IMR-90 (cell line): ENCODE data around the gene VEGFC. TPM values are rescaled to one million over a fixed set of nuclear protein-coding genes. Genes with fewer than 3 reads are reported as not detected.

Experiments used
- ATAC-seq: fragments of 200-7000 bp; cut with Tn5 transposase; 2 replicates; pipeline ENCODE4 v1.9.1; 2020; ENCODE audit warnings: low read depth, mild to moderate bottlenecking, moderate library complexity
- BruUV-seq: library from RNA; stranded (reverse); fragments of 400-500 nt; replicated peaks from 2 replicates; lab custom pipeline; 2021; lab: Mats Ljungman, UMichigan
- CTCF ChIA-PET: fragments of 300-600 bp; formaldehyde crosslinking; extraction: SDS; loops from one replicate; lab custom pipeline; 2021; ENCODE audit warnings: antibody characterized with exemption; lab: Yijun Ruan, JAX
- POLR2A ChIA-PET: fragments of 300-600 bp; sonication (Branson Sonifier 250); formaldehyde crosslinking; loops from one replicate; lab custom pipeline; 2022; ENCODE audit warnings: antibody characterized with exemption; ENCODE audit not compliant: unreplicated experiment; lab: Charles Lee
- DNase-seq: peaks from one replicate; pipeline ENCODE4 v3.0.0; 2013
- H2AFZ ChIP-seq: replicated peaks from 2 replicates; pipeline ENCODE3; 2013; ENCODE audit warnings: low read length, mild to moderate bottlenecking; ENCODE audit not compliant: poor library complexity
- H2AK5ac ChIP-seq: 2 replicates; pipeline ENCODE4 v1.6.1; 2013; ENCODE audit warnings: low read depth, low read length, inconsistent platforms
- H2AK9ac ChIP-seq: replicated peaks from 2 replicates; pipeline ENCODE3; 2013; ENCODE audit warnings: mild to moderate bottlenecking, low read depth, low read length, moderate library complexity; ENCODE audit not compliant: poor library complexity
- H2BK120ac ChIP-seq: 2 replicates; pipeline ENCODE4 v1.6.1; 2013; ENCODE audit warnings: low read depth, low read length, inconsistent platforms
- H2BK15ac ChIP-seq: 3 replicates; pipeline ENCODE4 v1.6.1; 2013; ENCODE audit warnings: low read depth, low read length, inconsistent platforms
- H2BK20ac ChIP-seq: 2 replicates; pipeline ENCODE4 v1.6.1; 2013; ENCODE audit warnings: low read depth, mild to moderate bottlenecking, inconsistent platforms, low read length, moderate library complexity
- H2BK5ac ChIP-seq: 2 replicates; pipeline ENCODE4 v1.6.1; 2013; ENCODE audit warnings: mild to moderate bottlenecking, low read depth, low read length, inconsistent platforms; ENCODE audit not compliant: poor library complexity, severe bottlenecking
- H3K14ac ChIP-seq: replicated peaks from 2 replicates; pipeline ENCODE4 v1.6.1; 2013; ENCODE audit warnings: low read depth, low read length, inconsistent platforms
- H3K18ac ChIP-seq: 2 replicates; pipeline ENCODE4 v1.6.1; 2013; ENCODE audit warnings: low read depth, low read length, control low read depth
- H3K23ac ChIP-seq: 2 replicates; pipeline ENCODE4 v1.6.1; 2013; ENCODE audit warnings: low read depth, low read length, inconsistent platforms
- H3K27ac ChIP-seq: 2 replicates; pipeline ENCODE4 v1.5.1; 2013; ENCODE audit warnings: mild to moderate bottlenecking, control low read depth, low read length; ENCODE audit not compliant: insufficient read depth
- H3K27me3 ChIP-seq: 2 replicates; pipeline ENCODE4 v1.6.1; 2013; ENCODE audit warnings: low read length; ENCODE audit not compliant: control insufficient read depth, insufficient read depth
- H3K36me3 ChIP-seq: 2 replicates; pipeline ENCODE4 v1.6.1; 2013; ENCODE audit warnings: low read length, mixed read lengths; ENCODE audit not compliant: control insufficient read depth, insufficient read depth
- H3K4ac ChIP-seq: 2 replicates; pipeline ENCODE4 v1.6.1; 2013; ENCODE audit warnings: low read depth, low read length, inconsistent platforms
- H3K4me1 ChIP-seq: 2 replicates; pipeline ENCODE4 v1.6.1; 2013; ENCODE audit warnings: low read length, mixed read lengths; ENCODE audit not compliant: control insufficient read depth, insufficient read depth
- H3K4me2 ChIP-seq: 2 replicates; pipeline ENCODE4 v1.6.1; 2013; ENCODE audit warnings: low read depth, mild to moderate bottlenecking, control low read depth, low read length, moderate library complexity
- H3K4me3 ChIP-seq: 2 replicates; pipeline ENCODE4 v1.5.1; 2013; ENCODE audit warnings: low read depth, mild to moderate bottlenecking, control low read depth, low read length, moderate library complexity; ENCODE audit not compliant: insufficient read depth
- H3K56ac ChIP-seq: 2 replicates; pipeline ENCODE4 v1.6.1; 2013; ENCODE audit warnings: low read length, inconsistent platforms; ENCODE audit not compliant: insufficient read depth; ENCODE audit errors: extremely low read depth
- H3K79me1 ChIP-seq, 2 experiments: 2 replicates each; pipeline ENCODE4 v1.6.1; 2013; ENCODE audit warnings: low read length in 2 of 2, inconsistent platforms in 1 of 2, low read depth in 1 of 2
- H3K9ac ChIP-seq: 2 replicates; pipeline ENCODE4 v1.6.1; 2013; ENCODE audit warnings: low read depth, low read length, control low read depth
- H3K9me1 ChIP-seq: 2 replicates; pipeline ENCODE4 v1.6.1; 2013; ENCODE audit warnings: low read length, inconsistent platforms; ENCODE audit not compliant: insufficient read depth
- H3K9me3 ChIP-seq: 2 replicates; pipeline ENCODE4 v1.6.1; 2013; ENCODE audit warnings: low read length; ENCODE audit not compliant: control insufficient read depth, insufficient read depth
- H4K20me1 ChIP-seq: 2 replicates; pipeline ENCODE4 v1.6.1; 2013; ENCODE audit warnings: low read length, inconsistent platforms; ENCODE audit not compliant: insufficient read depth
- H4K5ac ChIP-seq: 2 replicates; pipeline ENCODE4 v1.6.1; 2013; ENCODE audit warnings: mild to moderate bottlenecking, low read depth, low read length, control low read depth
- H4K8ac ChIP-seq, 2 experiments: 2 replicates each; pipeline ENCODE4 v1.6.1; 2013; ENCODE audit warnings: low read depth in 2 of 2, low read length in 2 of 2, control low read depth in 1 of 2, inconsistent platforms in 1 of 2
- H4K91ac ChIP-seq: 2 replicates; pipeline ENCODE4 v1.6.1; 2013; ENCODE audit warnings: low read depth, low read length, inconsistent platforms; ENCODE audit not compliant: insufficient read depth
- BHLHE40 ChIP-seq: fragments of 150-350 bp; IDR thresholded peaks from 2 replicates; pipeline ENCODE4 v1.6.1; 2016; ENCODE audit warnings: mild to moderate bottlenecking, low read depth, low read length
- CHD1 ChIP-seq: IDR thresholded peaks from 2 replicates; pipeline ENCODE4 v1.6.1; 2012; ENCODE audit warnings: low read depth, low read length, improper control_type of control experiment
- MAZ ChIP-seq: IDR thresholded peaks from 2 replicates; pipeline ENCODE4 v1.6.1; 2012; ENCODE audit warnings: low read depth, mild to moderate bottlenecking, low read length, improper control_type of control experiment, moderate library complexity, borderline replicate concordance
- MXI1 ChIP-seq: IDR thresholded peaks from 2 replicates; pipeline ENCODE4 v1.6.1; 2012; ENCODE audit warnings: low read depth, mild to moderate bottlenecking, low read length, moderate library complexity, borderline replicate concordance
- RFX5 ChIP-seq: IDR thresholded peaks from 2 replicates; pipeline ENCODE4 v1.8.0; 2012; ENCODE audit warnings: low read depth, mild to moderate bottlenecking, low read length, moderate library complexity
- SMC3 ChIP-seq: fragments of 150-350 bp; IDR thresholded peaks from 2 replicates; pipeline ENCODE4 v1.6.1; 2016; ENCODE audit warnings: low read depth, mild to moderate bottlenecking, antibody characterized with exemption, low read length, moderate library complexity
- USF2 ChIP-seq: fragments of 150-350 bp; IDR thresholded peaks from 2 replicates; pipeline ENCODE4 v1.6.1; 2017; ENCODE audit warnings: mild to moderate bottlenecking, antibody characterized with exemption, low read length, low read depth
- WGBS, 2 experiments: methylation state at CpG; one replicate each; pipeline versions ENCODE4 v1.1.5 to v1.1.7; 2013; ENCODE audit warnings: missing lambda C conversion rate in 2 of 2; ENCODE audit not compliant: insufficient read length in 1 of 2; ENCODE audit errors: extremely low coverage in 2 of 2; 5-methylcytosine and 5-hydroxymethylcytosine counted together
- dilution Hi-C: fragments of 300-500 bp; cut with HindIII; formaldehyde crosslinking; loops from one replicate; pipeline ENCODE4 v1.14.3; 2018; ENCODE audit warnings: low sequenced_read_pairs; ENCODE audit not compliant: unreplicated experiment
- in situ Hi-C: fragments of 300-500 bp; cut with MboI; formaldehyde crosslinking; loops from 3 replicates; pipeline ENCODE4 v1.14.3; 2019; ENCODE audit warnings: low sequenced_read_pairs, inconsistent platforms, mixed read lengths
- intact Hi-C: fragments of 100-400 bp; cut with micrococcal nuclease; formaldehyde crosslinking; loops from 2 replicates; pipeline ENCODE4 v1.10.0; 2022
- polyA plus RNA-seq, 3 experiments: library from polyadenylated mRNA; depleted of rRNA; stranded (reverse); fragments of >200 nt; gene quantifications; 2 replicates each; pipeline ENCODE4 v1.2.3, GENCODE V29; 2012; ENCODE audit warnings: low replicate concordance in 1 of 3
- total RNA-seq: library from RNA; depleted of rRNA; stranded (reverse); fragments of >200 nt; gene quantifications from 2 replicates; pipeline ENCODE4 v1.2.3, GENCODE V29; 2012

Gene VEGFC
- total and polyA plus RNA-seq, 2 of the 4 experiments (the other 2 are of a cell fraction) = 22.9 to 49.7 TPM

GRCh38 chr4:176676901-176677300, 115.8 kb downstream of the VEGFC start:
- intact Hi-C loops = no loop called here
- WGBS, 2 experiments = no CpG with 5 or more reads among the region's 4 CpGs
- Histone ChIP-seq H4K20me1 (no peaks in the 10 kb centered on the region), H2BK15ac (no peak overlapping the region), H4K91ac (no peak overlapping the region), H3K27ac (no peak overlapping the region), H3K4me1 (0 out of 2 replicates have a peak, but pooled peaks cover 2% of the 10 kb centered on the region), H3K56ac (no peak overlapping the region), H4K5ac (no peak overlapping the region), H4K8ac (no peak overlapping the region), H3K9me3 (no peaks in the 10 kb centered on the region), H3K14ac (no peak overlapping the region), H3K36me3 (0 out of 2 replicates have a peak, but pooled peaks cover 2% of the 10 kb centered on the region), H2BK5ac (no peak overlapping the region), H3K9ac (no peak overlapping the region), H3K4ac (no peak overlapping the region), H2BK120ac (no peak overlapping the region), H3K79me1 (peaks cover 3 to 13% of the 10 kb centered on the region in 2 experiments; a peak in 2 of 4 replicates), H2AK5ac (no peak overlapping the region), H3K27me3 (no peaks in the 10 kb centered on the region), H2AK9ac (no peak overlapping the region), H3K23ac (no peak overlapping the region), H3K4me3 (no peak overlapping the region), H3K9me1 (no peaks in the 10 kb centered on the region), H2BK20ac (no peak overlapping the region), H3K18ac (no peak overlapping the region), H3K4me2 (no peak overlapping the region), H2AFZ (no peak overlapping the region)
- ChIA-PET CTCF (no interaction called here), POLR2A (no interaction called here)
- no peak for ATAC-seq
- no TSS peak for BruUV-seq
- no peak for DNase-seq
- no peak for TF ChIP-seq USF2
- no peak for TF ChIP-seq CHD1
- TF ChIP-seq BHLHE40 = no peak
- no peak for TF ChIP-seq RFX5
- no peak for TF ChIP-seq SMC3
- TF ChIP-seq MAZ = no peak
- no peak for TF ChIP-seq MXI1
- dilution Hi-C loops = no loop called here
- in situ Hi-C loops = no loop called here
